Neural progenitor cell (in vitro differentiated cells): Measurements from ENCODE around the gene SEMA6A.

Experiments used
- CTCF ChIP-seq: fragments of 200-600 bp; sonication (generic); IDR thresholded peaks from 2 replicates; pipeline ENCODE4 v1.5.1; 2017; ENCODE audit warnings: antibody characterized with exemption, mild to moderate bottlenecking
- EZH2phosphoT487 ChIP-seq: fragments of 200-600 bp; sonication (generic); IDR thresholded peaks from 2 replicates; pipeline ENCODE4 v1.6.1; 2017; ENCODE audit warnings: antibody characterized with exemption

GRCh38 chr5:116424258-116424615 is 150.4 kb downstream of the SEMA6A start:
- TF ChIP-seq CTCF (no peak), EZH2phosphoT487 (no peak)
